GM12891 (cell line): ENCODE data around the gene MGMT.

Experiments used
- POLR2A ChIP-seq: IDR thresholded peaks from 2 replicates; pipeline ENCODE4 v1.6.1; 2011; ENCODE audit warnings: low read depth, low read length, control low read depth
- POU2F2 ChIP-seq: IDR thresholded peaks from 2 replicates; pipeline ENCODE4 v1.6.1; 2011; ENCODE audit warnings: low read depth, mild to moderate bottlenecking, control low read depth, low read length, moderate library complexity

DNA sequence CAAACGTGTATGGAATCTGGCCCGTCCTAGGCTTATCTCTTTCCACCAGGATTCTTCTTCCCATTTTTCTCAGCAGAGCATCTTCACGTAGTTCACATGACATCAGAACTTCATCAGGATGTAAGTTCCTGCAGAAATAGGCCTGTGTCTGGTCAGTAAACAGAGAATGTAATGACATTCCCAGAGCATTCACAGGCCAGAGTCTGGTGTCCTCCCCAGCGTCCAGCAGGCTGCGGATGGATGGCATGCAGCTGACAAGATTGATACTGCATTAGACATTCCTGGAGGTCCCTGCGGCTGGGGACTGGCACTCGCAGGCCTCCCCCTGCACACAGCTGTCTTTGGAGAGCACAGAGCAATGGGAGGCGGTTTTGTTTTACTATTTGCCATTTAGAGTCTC, 28.7 kb downstream of the MGMT start:
- TF ChIP-seq POLR2A = no peak
- no peak for TF ChIP-seq POU2F2
